Right lobe of liver (tissue), 4 donors: ENCODE data around the gene HYAL1.

Experiments
- CTCF ChIP-seq, 4 donors: fragments of 200-600 bp in 3 of 4; fragments of 450-650 bp in 1 of 4; IDR thresholded peaks; one replicate each; pipeline versions ENCODE4 v1.5.1 to v1.8.0; 2016 to 2022; ENCODE audit warnings: antibody characterized with exemption in 4 of 4, mild to moderate bottlenecking in 2 of 4
- POLR2A ChIP-seq: fragments of 450-650 bp; IDR thresholded peaks from one replicate; pipeline ENCODE4 v1.6.1; 2017; ENCODE audit warnings: antibody characterized with exemption, mild to moderate bottlenecking
- donor health status: DM: no; HTN: no; CAD: no.
- donor health status: DM: no; HTN: no; CAD: no.
- donor health status: DM: no; HTN: yes; CAD: no.

- no peak for TF ChIP-seq CTCF (IDR thresholded peaks at IDR 0.05)
- no peak for TF ChIP-seq POLR2A
Measured at GRCh38 chr3:50278880-50279224, 24.5 kb downstream of the HYAL1 start, which contains the start of gene LSMEM2.
